Vagina (tissue), 2 donors: ENCODE results near the gene EFCAB6.

ENCODE experiments used
- CTCF ChIP-seq, 3 experiments: fragments of 450-650 bp in 2 of 3; fragments of 200-600 bp in 1 of 3; sonication (generic) in 1 of 3; IDR thresholded peaks; one replicate each; pipeline ENCODE4 v1.5.1; 2017 to 2019; ENCODE audit warnings: antibody characterized with exemption in 3 of 3, mild to moderate bottlenecking in 2 of 3, moderate library complexity in 2 of 3
- POLR2A ChIP-seq, 2 donors: fragments of 450-650 bp; IDR thresholded peaks; one replicate each; pipeline ENCODE4 v1.6.1; 2017; ENCODE audit warnings: antibody characterized with exemption in 2 of 2, mild to moderate bottlenecking in 2 of 2, moderate library complexity in 2 of 2

GRCh38 chr22:43504068-43504467 lies 308.0 kb downstream of the EFCAB6 start:
- TF ChIP-seq CTCF (IDR thresholded peaks at IDR 0.05) (no peak), POLR2A (IDR thresholded peaks at IDR 0.05) (no peak)
